Measurements from ENCODE around the gene DNAJC22.

DNA sequence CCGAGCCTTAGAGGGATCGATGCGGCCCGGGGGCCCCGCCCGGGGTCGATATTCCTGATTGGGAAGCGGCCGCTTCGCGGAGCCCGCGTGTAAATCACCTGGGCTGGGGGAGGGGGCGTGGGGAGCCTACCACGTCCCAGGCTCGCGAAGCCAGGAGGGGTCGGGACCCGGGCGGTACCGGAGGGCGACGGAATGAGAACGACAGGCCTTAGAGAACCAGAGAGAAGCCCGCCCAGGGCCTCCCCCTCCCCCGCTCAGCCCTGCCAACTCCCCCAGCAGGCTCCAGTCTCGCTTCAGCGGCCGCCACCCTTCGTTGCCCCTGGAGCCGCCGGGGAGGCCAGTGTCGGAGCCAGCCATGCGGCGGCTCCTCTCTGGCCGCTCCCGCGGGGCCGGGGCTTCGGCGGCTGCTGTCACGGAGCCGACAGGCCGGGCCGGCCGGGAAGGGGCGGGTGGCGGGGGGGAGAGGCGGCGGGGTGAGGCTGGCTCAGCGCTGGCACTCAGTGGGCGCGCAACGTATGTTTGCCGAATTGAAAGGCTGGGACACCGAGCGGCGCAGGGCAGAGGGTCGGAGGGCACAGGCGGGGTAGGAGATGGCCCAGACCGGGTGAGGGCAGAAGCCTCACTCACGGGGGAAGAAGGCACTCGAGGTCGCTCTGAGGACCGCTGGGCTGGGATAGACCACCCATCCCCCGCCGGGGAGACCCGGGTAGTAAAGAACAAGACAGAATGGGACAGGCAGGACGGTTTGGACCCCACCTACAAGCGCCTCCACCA is 1.4 kb upstream of the DNAJC22 start:
- TF ChIP-seq GATA2 (IDR thresholded peaks at IDR 0.05; ENCODE audit: low read depth, low read length): no peak
- TF ChIP-seq GATA3 (IDR thresholded peaks at IDR 0.05; ENCODE audit: low read depth, low read length): no peak
